ENCODE results near the gene POLR2J.
"Not testable (repeated sequence)": the region's sequence is repeated elsewhere in the genome, so short reads cannot be mapped to it uniquely, and the experiment has no call there.

The POLR2J gene

GRCh38 chr7:102478314-102479208, at the start of gene POLR2J:
Gene POLR2J, minus strand, starts transcription at chr7:102478922. Its CDS starts 62 bp downstream, at chr7:102478860.
- TF ChIP-seq CTCF (IDR thresholded peaks at IDR 0.05) = peak; percentile 73
- Histone ChIP-seq H3K36me3 (peaks cover 16% of the 10 kb centered on the region), H3K4me3 (ENCODE audit: low read depth in 1 of 2, low read length in 1 of 2) (peak within 1 kb of the TSS; percentile 43 to 59), H3K27ac (peak within 1 kb of the TSS; percentile 58)
- H3K27me3 ChIP-seq; H3K9me3 ChIP-seq; H3K4me1 ChIP-seq (ENCODE audit: control insufficient read depth in 1 of 2, insufficient read depth in 1 of 2, low read depth in 1 of 2, low read length in 1 of 2): not testable (repeated sequence)

- H3K9me3 ChIP-seq; H3K27ac ChIP-seq; H3K27me3 ChIP-seq; H3K36me3 ChIP-seq; H3K4me1 ChIP-seq (ENCODE audit: control insufficient read depth in 1 of 2, insufficient read depth in 1 of 2, low read depth in 1 of 2, low read length in 1 of 2); H3K4me3 ChIP-seq (ENCODE audit: low read depth in 1 of 2, low read length in 1 of 2): not testable (repeated sequence)
Measured at GRCh38 chr7:102527822-102528793, 49.4 kb upstream of the POLR2J start.

- H3K4me1 ChIP-seq (ENCODE audit: control insufficient read depth in 1 of 2, insufficient read depth in 1 of 2, low read depth in 1 of 2, low read length in 1 of 2); H3K4me3 ChIP-seq (ENCODE audit: low read depth in 1 of 2, low read length in 1 of 2); H3K27me3 ChIP-seq; H3K36me3 ChIP-seq; H3K9me3 ChIP-seq; H3K27ac ChIP-seq: not testable (repeated sequence)
Measured at GRCh38 chr7:102527182-102527581, 48.5 kb upstream of the POLR2J start.

- not testable (repeated sequence) for H3K9me3 ChIP-seq; H3K4me1 ChIP-seq (ENCODE audit: control insufficient read depth in 1 of 2, insufficient read depth in 1 of 2, low read depth in 1 of 2, low read length in 1 of 2); H3K36me3 ChIP-seq; H3K4me3 ChIP-seq (ENCODE audit: low read depth in 1 of 2, low read length in 1 of 2); H3K27ac ChIP-seq; H3K27me3 ChIP-seq
Measured at GRCh38 chr7:102524803-102525202, 46.1 kb upstream of the POLR2J start.

GRCh38 chr7:102520797-102521196, 42.1 kb upstream of the POLR2J start:
- not testable (repeated sequence) for H3K9me3 ChIP-seq; H3K4me1 ChIP-seq (ENCODE audit: control insufficient read depth in 1 of 2, insufficient read depth in 1 of 2, low read depth in 1 of 2, low read length in 1 of 2); H3K36me3 ChIP-seq; H3K27ac ChIP-seq; H3K27me3 ChIP-seq; H3K4me3 ChIP-seq (ENCODE audit: low read depth in 1 of 2, low read length in 1 of 2)

GRCh38 chr7:102517550-102518147, 38.9 kb upstream of the POLR2J start, which contains the start of gene RASA4B:
Gene RASA4B, minus strand, starts transcription at chr7:102517777. Its CDS starts 67 bp downstream, at chr7:102517710.
- not testable (repeated sequence) for H3K9me3 ChIP-seq; H3K4me3 ChIP-seq (ENCODE audit: low read depth in 1 of 2, low read length in 1 of 2); H3K4me1 ChIP-seq (ENCODE audit: control insufficient read depth in 1 of 2, insufficient read depth in 1 of 2, low read depth in 1 of 2, low read length in 1 of 2); H3K36me3 ChIP-seq; H3K27ac ChIP-seq; H3K27me3 ChIP-seq

- H3K4me3 ChIP-seq (ENCODE audit: low read depth in 1 of 2, low read length in 1 of 2); H3K9me3 ChIP-seq; H3K36me3 ChIP-seq; H3K27ac ChIP-seq; H3K27me3 ChIP-seq; H3K4me1 ChIP-seq (ENCODE audit: control insufficient read depth in 1 of 2, insufficient read depth in 1 of 2, low read depth in 1 of 2, low read length in 1 of 2): not testable (repeated sequence)
Measured at GRCh38 chr7:102516951-102517350, 38.2 kb upstream of the POLR2J start.

- H3K9me3 ChIP-seq; H3K27me3 ChIP-seq; H3K4me3 ChIP-seq (ENCODE audit: low read depth in 1 of 2, low read length in 1 of 2); H3K4me1 ChIP-seq (ENCODE audit: control insufficient read depth in 1 of 2, insufficient read depth in 1 of 2, low read depth in 1 of 2, low read length in 1 of 2); H3K27ac ChIP-seq; H3K36me3 ChIP-seq: not testable (repeated sequence)
Measured at GRCh38 chr7:102515889-102516288, 37.2 kb upstream of the POLR2J start.

GRCh38 chr7:102514881-102515721, 36.4 kb upstream of the POLR2J start:
- H3K27me3 ChIP-seq, H3K36me3 ChIP-seq, H3K27ac ChIP-seq: not testable (repeated sequence)

GRCh38 chr7:102512642-102513221, 34.0 kb upstream of the POLR2J start:
- H3K9me3 ChIP-seq; H3K27ac ChIP-seq; H3K36me3 ChIP-seq; H3K27me3 ChIP-seq; H3K4me1 ChIP-seq (ENCODE audit: control insufficient read depth in 1 of 2, insufficient read depth in 1 of 2, low read depth in 1 of 2, low read length in 1 of 2); H3K4me3 ChIP-seq (ENCODE audit: low read depth in 1 of 2, low read length in 1 of 2): not testable (repeated sequence)

More at GRCh38 chr7:102514881-102515721, 36.4 kb upstream of the POLR2J start:
- H3K4me1 ChIP-seq (ENCODE audit: control insufficient read depth in 1 of 2, insufficient read depth in 1 of 2, low read depth in 1 of 2, low read length in 1 of 2); H3K4me3 ChIP-seq (ENCODE audit: low read depth in 1 of 2, low read length in 1 of 2); H3K9me3 ChIP-seq: not testable (repeated sequence)

- not testable (repeated sequence) for H3K36me3 ChIP-seq; H3K9me3 ChIP-seq; H3K27ac ChIP-seq; H3K4me1 ChIP-seq (ENCODE audit: control insufficient read depth in 1 of 2, insufficient read depth in 1 of 2, low read depth in 1 of 2, low read length in 1 of 2); H3K4me3 ChIP-seq (ENCODE audit: low read depth in 1 of 2, low read length in 1 of 2); H3K27me3 ChIP-seq
Measured at GRCh38 chr7:102511860-102512522, 33.3 kb upstream of the POLR2J start.

Measured in neutrophil (primary cell).